Kidney (tissue), 14 donors: ENCODE measurements around the gene NIPA2. TPM values are rescaled to one million over a fixed set of nuclear protein-coding genes. Genes with fewer than 3 reads are reported as not detected.

ENCODE experiments used
- DNase-seq, 5 donors: peaks; one replicate each; pipeline ENCODE4 v3.0.0-alpha.2; 2013 to 2020
- FAIRE-seq: peaks from 2 replicates; lab custom pipeline; 2012; peaks lifted over from hg19 to GRCh38; lab: Jason Lieb, UNC
- H3K27ac ChIP-seq, 2 donors: one replicate each; pipeline ENCODE4 v1.7.0; 2013; ENCODE audit warnings: low read depth in 2 of 2, low read length in 2 of 2, inconsistent platforms in 1 of 2
- H3K27me3 ChIP-seq: one replicate; pipeline ENCODE4 v1.7.1; 2013; ENCODE audit warnings: low read length, inconsistent platforms; ENCODE audit not compliant: control insufficient read depth, insufficient read depth
- H3K36me3 ChIP-seq, 3 donors: one replicate each; pipeline versions ENCODE4 v1.7.0 to v1.7.1; 2013; ENCODE audit warnings: low read length in 3 of 3, control low read depth in 1 of 3, inconsistent platforms in 1 of 3; ENCODE audit not compliant: insufficient read depth in 3 of 3, control insufficient read depth in 2 of 3
- H3K4me1 ChIP-seq, 3 donors: one replicate each; pipeline versions ENCODE4 v1.7.0 to v1.7.1; 2013; ENCODE audit warnings: low read length in 3 of 3, inconsistent platforms in 1 of 3, low read depth in 1 of 3; ENCODE audit not compliant: control insufficient read depth in 2 of 3, insufficient read depth in 2 of 3
- H3K4me3 ChIP-seq, 3 donors: one replicate each; pipeline versions ENCODE4 v1.7.0 to v1.8.1; 2013; ENCODE audit warnings: low read length in 3 of 3, control low read depth in 1 of 3, inconsistent platforms in 1 of 3
- H3K9ac ChIP-seq, 3 donors: one replicate each; pipeline versions ENCODE4 v1.7.0 to v1.7.1; 2013; ENCODE audit warnings: low read length in 3 of 3, control low read depth in 1 of 3, inconsistent platforms in 1 of 3
- H3K9me3 ChIP-seq, 3 donors: one replicate each; pipeline versions ENCODE4 v1.7.0 to v1.7.1; 2013; ENCODE audit warnings: low read length in 3 of 3, control low read depth in 1 of 3, inconsistent platforms in 1 of 3; ENCODE audit not compliant: control insufficient read depth in 2 of 3, insufficient read depth in 1 of 3
- intact Hi-C: fragments of 100-400 bp; cut with DNase I; formaldehyde crosslinking; loops from one replicate; pipeline ENCODE4 v1.11.1; 2022
- polyA plus RNA-seq: library from polyadenylated mRNA; stranded (reverse); fragments of 350-450 nt; fragmentation: Illumina TruSeq; extraction: RNeasy Lipid Tissue Mini Kit (QIAGEN cat#74804); gene quantifications from one replicate; pipeline ENCODE4 v1.2.3, GENCODE V29; 2014; ENCODE audit warnings: low read depth, low replicate concordance; ENCODE audit not compliant: insufficient read depth
- total RNA-seq: library from RNA; stranded (reverse); fragmentation: NEBNext Ultra II Directional; extraction: Animal tissue kit (Norgen Biotek cat#: 25700); gene quantifications from one replicate; pipeline ENCODE4 v1.2.1, GENCODE V29; 2021
- TF ChIP-seq, protein P1 (sequence below): IDR thresholded peaks from 3 replicates; pipeline ENCODE4 v1.5.1; 2012; ENCODE audit warnings: mild to moderate bottlenecking, moderate library complexity, borderline replicate concordance; ENCODE audit not compliant: insufficient read depth; ENCODE audit errors: extremely low read depth
- donor health status: control.
- donor health status: control.
- donor health status: control.
- donor health status: control.
- donor health status: control.
- donor health status: DM: yes; HTN: yes; CAD: no.
- donor health status: Normal renal cell carcinoma (clear cell type).

NIPA2 gene
- total and polyA plus RNA-seq, 2 donors from 2014 or later, result 30.0 to 48.5 TPM

- FAIRE-seq, result no peak
- Histone ChIP-seq H3K9me3 (no peaks in the 10 kb centered on the region), H3K4me1 (no peaks in the 10 kb centered on the region), H3K36me3 (peaks cover 0 to 3% (median 2%) of the 10 kb centered on the region in 3 donors), H3K4me3 (peak overlapping the region; percentile 89 to 92 (median 92)), H3K9ac (peak overlapping the region; percentile 61 to 97 (median 78)), H3K27me3 (no peaks in the 10 kb centered on the region), H3K27ac (peak overlapping the region; percentile 93 to 95)
- TF ChIP-seq, protein P1, sequence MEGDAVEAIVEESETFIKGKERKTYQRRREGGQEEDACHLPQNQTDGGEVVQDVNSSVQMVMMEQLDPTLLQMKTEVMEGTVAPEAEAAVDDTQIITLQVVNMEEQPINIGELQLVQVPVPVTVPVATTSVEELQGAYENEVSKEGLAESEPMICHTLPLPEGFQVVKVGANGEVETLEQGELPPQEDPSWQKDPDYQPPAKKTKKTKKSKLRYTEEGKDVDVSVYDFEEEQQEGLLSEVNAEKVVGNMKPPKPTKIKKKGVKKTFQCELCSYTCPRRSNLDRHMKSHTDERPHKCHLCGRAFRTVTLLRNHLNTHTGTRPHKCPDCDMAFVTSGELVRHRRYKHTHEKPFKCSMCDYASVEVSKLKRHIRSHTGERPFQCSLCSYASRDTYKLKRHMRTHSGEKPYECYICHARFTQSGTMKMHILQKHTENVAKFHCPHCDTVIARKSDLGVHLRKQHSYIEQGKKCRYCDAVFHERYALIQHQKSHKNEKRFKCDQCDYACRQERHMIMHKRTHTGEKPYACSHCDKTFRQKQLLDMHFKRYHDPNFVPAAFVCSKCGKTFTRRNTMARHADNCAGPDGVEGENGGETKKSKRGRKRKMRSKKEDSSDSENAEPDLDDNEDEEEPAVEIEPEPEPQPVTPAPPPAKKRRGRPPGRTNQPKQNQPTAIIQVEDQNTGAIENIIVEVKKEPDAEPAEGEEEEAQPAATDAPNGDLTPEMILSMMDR, result no peak
- peak in 2 of 5 donors; percentile 42 to 45 for DNase-seq
- intact Hi-C loops, result no loop called here
These were observed 705 bp downstream of the NIPA2 start for GRCh38 chr15:22839046-22839695.

DNA sequence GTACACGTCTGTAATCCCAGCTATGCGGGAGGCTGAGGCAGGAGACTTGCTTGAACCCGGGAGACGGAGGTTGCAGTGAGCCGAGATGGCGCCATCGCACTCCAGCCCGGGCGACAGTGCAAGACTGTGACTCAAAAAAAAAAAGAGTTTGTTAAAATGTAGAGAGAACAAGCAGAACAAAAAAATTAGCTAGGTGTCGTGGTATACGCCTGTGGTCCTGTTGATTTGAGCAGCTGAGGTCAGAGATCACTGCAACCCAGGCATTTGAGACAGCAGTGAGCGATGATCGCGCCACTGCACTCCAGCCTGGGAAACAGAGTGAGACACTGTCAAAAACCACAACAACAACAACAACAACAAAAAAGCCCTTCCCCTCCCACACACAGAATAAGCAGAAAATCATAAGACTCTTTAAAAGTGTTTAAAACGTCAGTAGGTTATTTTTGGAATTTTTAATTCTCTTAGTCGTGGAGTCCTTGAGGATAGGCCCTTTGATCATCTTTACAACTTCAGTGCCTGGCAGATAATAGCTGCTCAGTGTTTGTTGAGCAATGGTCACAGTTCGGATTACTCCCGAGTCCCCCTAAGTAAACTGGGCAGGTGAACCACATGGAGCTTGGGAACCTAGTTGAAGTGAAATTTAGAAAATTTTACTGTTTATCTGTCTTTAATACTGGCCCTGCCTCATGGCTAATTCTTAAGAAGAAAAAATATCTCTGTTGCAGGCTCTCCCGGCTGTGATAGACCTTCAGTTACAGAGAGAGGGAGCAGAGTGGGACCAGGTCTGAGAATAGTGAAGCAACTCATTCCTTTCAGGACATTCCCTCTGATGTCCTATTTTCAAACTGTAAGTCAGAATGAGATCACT, 6.2 kb downstream of the NIPA2 start:
- no peaks in the 10 kb centered on the region for H3K27me3 ChIP-seq
- intact Hi-C loops, result no loop called here
- no peaks in the 10 kb centered on the region for H3K4me1 ChIP-seq
- no peak for FAIRE-seq
- no peak overlapping the region for H3K27ac ChIP-seq
- TF ChIP-seq, protein P1, result no peak
- H3K4me3 ChIP-seq, result no peak overlapping the region
- peaks cover 0 to 9% (median 6%) of the 10 kb centered on the region in 3 donors for H3K36me3 ChIP-seq
- H3K9ac ChIP-seq, result no peak overlapping the region
- DNase-seq, result peak in 3 of 5 donors; percentile 23 to 55 (median 51)
- H3K9me3 ChIP-seq, result no peaks in the 10 kb centered on the region

DNA sequence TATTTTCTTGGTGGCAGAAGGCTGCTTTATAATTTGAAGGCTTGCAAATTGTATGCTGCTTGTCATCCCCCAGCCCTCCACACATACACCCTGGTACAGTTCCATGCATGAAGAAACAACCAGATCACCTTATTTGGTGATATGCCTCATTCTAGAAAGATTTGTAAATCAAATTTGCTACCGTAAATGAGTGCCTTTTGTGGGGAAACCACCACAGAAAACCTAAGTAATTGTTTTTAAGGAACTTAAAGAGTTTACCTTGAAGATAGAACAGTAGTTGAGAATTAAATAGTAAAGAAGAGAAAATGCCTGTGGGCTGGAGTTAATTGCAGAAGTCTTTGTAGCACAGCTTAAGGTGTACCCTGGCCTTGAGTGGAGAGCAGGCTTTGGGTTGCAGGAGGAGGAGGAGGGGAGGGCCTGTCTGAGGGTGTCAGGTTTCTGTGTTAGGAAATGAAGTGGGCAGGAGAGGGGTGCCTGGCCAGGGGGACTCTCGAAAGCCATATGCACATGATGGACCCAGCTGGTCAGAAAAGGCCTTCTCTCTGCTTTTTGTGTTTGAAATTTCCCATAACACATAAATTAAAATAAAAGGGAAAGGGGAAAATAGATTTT, 6.9 kb downstream of the NIPA2 start:
- DNase-seq, result peak in 4 of 5 donors; percentile 74 to 84 (median 78)
- Histone ChIP-seq H3K36me3 (peaks cover 0 to 10% (median 9%) of the 10 kb centered on the region in 3 donors), H3K9ac (no peak overlapping the region), H3K9me3 (no peaks in the 10 kb centered on the region), H3K4me3 (no peak overlapping the region), H3K4me1 (no peaks in the 10 kb centered on the region), H3K27me3 (no peaks in the 10 kb centered on the region), H3K27ac (no peak overlapping the region)
- no peak for FAIRE-seq
- TF ChIP-seq, protein P1, result no peak
- intact Hi-C loops, result no loop called here
